Epidermal melanocyte (primary cell): ENCODE data around the gene INAFM2.

Experiments used
- DNase-seq: peaks from one replicate; pipeline ENCODE4 v3.0.0; 2011; ENCODE audit warnings: low spot score; ENCODE audit not compliant: insufficient read length

Gene INAFM2

DNA sequence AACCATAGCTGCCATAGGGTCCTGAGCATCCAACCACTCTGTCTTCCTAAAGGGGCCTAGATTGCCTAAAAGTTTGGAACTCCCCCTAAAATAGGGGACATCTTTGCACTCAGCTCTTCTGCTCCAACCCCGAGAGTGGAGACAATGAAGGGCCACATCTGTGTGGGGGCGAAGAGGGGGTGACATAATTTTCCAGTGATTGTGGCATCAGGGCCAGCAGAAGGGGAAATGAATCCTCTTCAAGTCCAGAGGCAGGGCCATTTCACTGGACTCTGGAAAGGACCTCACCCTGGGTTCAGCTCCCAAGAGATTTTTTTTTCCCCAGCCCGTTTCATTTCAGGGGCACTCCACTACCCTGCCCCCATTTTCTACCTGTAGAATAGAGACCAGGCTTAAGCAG lies 36.0 kb upstream of the INAFM2 start:
- DNase-seq = no peak

DNA sequence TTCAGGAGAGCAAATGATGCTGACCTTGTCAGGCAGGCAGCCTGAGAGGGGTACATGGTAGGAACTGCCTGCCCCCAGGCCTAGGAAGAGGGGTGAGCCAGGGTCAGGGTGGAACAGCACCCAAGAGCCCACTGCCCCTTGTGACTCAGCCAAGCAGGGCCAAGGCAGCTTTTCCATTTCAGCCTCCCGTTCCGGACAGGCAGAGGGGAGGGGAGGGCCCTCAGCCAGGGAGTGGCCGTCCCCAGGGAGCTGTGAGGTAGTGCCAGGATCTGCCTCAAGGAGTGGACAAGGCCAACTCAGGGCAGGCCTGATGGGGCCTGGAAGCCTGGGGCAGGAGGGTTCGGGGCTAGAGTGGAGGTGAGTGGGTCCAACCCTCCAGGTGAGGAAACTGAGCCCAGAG lies 35.5 kb upstream of the INAFM2 start:
- no peak for DNase-seq

DNA sequence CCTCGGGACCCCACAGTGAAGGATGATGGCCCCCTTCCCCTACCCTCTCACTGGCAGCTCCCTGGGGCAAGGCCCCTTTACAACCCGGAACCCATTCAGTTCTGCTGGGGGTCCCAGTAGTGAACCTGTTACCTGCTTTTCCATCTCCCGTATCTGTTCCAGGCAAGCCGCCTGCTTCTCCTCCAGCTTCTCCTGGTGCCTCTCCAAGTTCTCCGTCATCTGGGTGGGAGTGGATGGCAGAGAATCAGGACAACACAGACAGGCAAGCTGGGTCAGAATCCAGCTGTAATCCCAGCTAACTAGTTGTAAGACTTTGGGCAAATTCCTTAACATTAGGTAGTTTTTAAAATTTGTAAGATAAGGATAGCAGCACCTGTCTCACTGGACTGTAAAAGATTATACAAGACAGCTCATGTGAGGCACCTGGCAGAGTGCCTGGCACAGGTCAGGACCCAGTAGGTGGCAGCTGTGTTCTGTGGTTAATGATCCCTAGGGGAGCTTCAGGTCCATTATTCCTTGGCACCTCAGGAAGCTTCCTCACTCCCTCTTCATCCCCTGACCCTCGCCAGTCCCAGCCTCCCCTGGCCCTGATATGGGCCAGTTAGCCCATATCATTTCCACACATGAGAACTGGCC lies 34.2 kb upstream of the INAFM2 start:
- no peak for DNase-seq

DNA sequence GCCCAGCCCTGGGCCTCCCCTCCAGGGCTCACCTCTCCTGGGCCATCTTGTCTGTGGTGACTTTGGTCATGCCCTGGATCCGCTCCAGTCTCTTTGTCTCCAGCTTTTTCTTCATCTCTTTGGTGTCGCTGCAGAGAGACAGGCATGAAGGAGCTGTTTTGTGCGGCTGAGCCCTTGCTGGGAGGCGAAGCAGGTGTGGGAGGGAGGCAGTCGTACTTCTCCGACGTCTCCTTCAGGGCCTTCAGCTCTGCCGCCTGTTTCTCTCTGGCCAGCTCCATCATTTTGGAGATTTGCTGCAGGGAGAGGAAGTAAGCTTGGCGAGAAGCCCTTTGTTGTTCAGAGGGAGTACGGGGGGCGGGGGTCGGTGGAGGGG lies 33.0 kb upstream of the INAFM2 start:
- DNase-seq = no peak

DNA sequence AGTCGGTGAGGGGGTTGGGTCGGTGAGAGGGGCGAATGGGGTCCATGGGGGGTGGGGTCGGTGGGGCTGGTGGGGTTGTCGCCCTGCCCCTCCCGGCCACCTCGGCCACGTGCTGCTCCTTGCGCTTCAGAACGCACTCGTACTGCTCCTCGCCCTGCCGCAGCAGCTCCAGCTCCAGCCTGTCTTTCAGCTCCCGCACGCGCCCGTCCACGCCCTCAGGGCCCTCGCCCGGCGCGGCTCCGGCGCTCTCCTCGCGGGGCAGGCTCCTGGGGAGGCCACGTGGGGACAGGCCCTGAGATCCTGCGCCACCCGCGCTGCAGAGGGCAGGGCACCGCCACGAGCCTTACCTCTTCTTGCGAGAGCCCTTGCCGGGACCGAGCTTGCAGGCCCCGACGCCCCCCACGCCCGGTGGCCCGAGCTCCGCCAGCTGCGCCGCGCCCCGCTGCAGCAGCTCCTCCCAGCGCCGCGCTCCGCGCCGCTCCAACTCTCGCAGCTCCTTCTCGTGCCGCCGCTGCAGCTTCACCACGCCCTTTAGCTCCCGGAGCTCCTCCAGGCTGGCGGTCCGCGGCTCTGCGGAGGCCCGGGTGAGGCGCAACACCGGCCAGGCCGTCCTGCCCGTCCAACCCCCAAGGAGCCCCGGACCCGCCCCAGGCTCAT lies 32.4 kb upstream of the INAFM2 start:
- DNase-seq = peak; percentile 67

DNA sequence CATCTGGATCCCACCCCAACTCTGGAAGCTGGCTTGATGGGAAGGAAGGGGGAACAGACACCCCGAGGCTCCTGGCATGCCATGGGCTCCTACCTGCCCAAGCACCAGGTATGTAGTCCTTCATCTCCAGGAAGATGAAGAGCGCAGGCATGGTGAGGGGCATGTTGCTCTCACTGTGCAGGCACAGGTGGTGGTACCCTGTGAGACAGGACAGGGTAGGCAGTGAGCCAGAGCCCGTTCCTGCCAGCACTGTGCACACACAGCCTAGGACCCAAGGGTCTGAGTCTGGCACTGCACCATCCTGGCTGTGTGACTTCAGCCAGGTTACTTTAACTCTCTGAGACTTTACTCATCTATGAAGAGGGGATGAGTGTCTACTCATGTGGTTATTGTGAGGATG lies 31.2 kb upstream of the INAFM2 start:
- no peak for DNase-seq

DNA sequence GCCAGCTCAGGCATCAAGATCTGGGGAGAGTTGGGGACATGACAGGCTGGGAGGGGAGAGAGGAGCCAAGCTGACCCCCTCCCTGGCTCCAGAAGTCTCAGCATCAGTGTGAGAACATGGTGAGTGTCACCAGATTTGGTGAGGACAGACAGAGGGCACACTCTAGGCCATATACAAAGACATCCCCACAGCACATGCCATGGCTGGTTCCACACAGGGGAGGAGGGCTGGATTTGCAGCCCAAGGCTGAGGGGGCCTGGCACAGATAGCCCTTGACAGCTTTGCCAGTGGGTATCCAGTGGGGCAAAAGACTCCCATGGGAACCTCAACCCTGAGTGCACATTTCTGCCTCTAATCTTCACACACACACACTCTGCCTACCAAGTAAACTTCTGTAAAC lies 30.5 kb upstream of the INAFM2 start:
- DNase-seq = no peak

DNA sequence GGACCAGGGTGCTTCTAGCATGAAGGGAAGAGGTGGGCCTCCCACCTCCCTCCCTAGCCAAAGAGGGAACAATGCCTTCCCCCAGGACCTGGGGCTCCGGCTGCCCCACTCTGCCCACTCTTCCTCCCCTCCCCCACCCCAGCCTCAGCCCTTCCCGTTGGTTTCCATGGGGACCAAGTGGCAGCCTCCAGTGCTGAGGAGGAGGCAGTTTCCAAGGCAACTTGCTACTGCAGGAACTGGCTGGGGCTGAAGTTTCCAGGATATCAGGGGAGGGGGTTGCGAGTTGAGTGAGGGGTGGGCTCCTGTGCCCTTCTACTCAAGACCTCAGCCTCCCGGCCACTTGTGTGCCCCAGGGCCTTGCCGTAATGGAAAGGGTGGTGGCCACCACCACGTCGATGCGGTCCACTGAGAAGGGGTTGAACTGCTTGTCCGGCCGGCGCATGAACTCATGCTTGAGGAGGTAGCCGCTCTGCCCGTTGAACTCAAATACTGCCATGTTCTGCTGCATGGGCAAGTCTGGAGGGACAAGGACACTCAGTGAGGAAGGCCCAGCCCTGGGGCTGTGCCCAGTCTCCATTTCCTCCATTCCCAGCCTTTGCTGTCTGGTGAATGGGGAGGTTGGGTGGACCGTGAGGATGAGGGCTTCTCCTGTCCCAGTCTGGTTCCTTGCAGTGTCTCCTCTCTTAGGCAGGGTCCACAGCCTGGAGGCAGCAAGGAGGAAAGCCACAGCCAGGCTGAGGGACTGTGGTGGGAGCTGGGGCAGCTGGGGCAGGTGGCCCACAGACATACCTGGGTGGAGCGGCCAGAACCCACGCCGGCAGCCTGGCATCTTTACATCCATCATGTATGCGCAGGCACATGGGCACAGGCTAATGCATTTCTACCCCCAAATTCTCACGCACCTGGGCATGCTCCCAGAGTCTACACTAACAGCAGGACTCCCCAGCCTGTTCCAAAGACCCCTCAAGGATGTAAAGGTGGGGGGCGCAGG lies 29.3 kb upstream of the INAFM2 start:
- DNase-seq = no peak

DNA sequence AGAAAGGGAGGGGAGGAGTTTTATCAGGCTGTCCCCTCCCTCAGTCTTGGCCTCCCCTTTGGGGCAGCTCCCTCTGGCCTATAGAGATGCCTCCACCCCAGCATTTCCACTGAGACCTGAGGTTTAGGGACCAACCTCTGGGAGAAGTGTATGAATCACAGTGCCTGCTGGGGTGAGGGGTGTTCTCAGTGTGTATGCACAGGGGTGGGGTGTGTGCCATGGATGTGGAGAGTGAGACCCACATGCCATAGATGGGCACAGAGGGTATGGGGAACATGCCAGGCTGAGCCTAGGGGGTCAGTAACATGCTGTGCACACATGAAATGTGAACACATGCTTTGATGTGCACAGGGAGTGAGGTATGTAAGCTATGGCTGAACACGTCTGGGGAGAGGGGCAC lies 28.2 kb upstream of the INAFM2 start:
- DNase-seq = no peak

DNA sequence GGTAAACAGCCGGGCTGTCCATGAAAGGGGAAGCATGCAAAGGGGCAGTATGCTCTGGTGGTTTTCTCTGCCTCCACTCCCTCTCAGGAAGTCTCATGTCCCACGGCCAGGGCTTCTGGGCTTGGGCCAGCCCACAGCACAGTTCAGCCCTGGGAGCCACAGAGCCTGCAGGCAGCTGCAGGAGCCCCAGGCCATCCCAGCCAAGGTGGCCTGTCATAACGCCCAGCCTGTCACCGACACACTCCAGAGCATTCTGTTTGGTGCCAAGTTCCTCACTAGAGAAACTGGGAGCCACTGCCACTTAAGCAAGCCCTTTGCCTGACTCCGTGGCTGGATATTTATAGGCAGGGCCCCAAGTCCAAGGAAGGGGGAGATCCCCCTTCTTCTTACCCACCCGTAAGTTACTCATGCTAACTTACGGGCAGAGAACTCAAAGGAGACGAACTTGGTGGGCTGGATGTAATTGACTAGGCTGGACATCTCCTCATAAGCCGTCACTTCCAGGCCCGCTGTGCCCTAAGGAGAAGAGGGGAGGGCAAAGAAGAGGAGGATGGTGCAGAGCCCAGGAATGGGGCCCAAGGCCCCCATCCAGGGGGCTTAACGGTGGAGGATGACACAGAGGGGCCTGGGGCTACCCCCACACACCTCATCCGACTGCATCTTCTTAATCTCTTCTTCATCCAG lies 27.5 kb upstream of the INAFM2 start:
- no peak for DNase-seq

DNA sequence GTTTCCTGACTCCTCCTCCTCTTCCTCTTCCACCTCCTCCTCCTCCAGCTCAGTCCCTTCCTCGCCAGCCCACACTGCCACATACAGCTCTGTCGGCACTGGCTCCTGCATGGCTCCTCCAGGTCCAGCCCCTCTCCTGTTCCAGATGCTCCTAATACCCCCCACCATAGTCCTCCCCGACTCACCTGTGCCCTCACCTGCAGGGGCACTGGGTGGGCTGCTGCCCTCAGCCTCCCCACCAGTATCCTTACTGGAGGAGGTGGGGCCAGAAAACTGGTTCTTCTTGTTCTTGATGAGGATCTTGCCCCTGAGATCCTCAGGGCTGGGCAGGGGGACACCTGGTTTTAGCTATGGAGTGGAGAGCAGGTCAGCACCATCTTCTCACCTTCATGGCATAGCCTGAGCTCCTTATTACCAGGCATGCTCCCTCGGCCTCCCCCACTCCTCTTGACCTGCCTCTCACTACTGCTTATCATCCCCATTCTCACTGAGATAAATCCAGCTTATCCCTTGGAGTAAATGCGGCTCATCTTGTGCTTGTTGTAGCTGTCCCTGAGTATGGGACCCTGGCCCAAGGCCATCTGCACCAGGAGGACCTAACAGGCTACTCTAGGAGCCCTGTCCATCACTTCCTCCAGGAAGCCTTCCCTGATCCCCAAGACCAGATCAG lies 26.8 kb upstream of the INAFM2 start:
- no peak for DNase-seq

DNA sequence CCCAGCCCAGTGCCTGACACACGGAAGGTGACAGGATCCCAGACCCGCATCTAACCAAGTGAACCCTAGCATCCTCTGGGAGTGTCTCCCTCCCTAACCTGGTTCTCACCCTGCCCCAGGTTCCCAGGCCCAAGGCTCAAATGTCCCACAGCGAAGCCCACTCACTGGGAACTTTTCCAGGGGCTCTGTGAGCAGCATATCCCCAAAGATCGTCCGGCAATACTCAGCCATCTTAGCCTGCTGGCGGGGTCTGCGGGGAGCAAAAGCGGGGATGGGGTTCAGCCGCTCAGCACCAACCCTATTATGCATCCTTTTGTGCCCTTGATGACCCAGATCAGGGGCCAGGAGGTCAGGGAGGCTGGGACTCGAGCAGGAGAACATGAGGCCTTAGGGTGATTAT lies 26.1 kb upstream of the INAFM2 start:
- no peak for DNase-seq

DNA sequence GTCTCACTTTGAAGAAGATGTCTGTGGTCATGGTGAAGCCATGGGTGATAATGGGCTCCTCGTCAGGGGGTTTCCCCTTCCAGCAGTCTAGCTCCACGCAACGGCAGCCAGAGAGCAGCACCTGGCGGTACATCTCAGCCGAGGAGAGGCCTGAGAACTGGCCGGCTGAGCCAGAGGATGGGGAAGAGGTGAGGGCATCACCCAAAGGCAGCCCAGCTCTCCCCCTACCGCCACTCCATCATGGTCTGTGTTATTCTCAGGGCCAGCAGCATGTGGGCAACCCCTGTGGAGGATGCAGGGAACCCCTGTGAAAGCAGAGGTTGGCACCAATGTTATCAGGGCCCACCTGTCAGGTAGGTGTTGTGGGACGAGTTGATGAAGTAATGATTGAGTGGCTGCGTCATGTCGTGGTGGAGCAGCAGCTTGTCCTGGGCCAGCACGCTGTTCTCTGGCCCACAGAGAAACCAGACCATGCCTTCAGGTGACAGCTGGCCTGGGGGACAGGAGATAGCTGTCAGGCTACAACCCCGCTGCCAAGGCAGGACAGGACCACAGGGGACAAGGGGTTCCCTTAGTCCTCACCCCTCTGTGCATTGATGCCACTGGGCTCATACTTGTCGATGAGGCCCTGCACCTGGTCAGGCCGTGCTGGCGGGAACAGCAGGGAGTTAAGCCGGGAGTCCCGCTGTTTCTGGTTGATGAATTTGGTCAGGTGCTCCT lies 25.1 kb upstream of the INAFM2 start:
- DNase-seq = no peak

DNA sequence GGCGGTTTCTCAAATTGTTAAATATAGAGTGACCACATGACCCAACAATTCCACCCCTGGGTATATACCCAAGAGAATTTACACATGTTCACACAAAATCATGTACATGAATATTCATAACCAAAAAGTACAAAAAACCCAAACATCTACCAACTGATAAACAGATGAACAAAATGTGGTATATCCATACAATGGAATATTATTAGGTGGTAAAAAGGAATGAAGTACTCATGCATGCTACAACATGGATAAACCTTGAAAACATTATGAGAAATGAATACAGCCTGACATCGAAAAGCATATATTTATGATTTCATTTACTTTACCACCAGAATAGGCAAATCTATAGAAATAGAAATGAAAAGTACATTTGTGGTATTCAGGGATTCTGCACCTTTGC lies 23.1 kb upstream of the INAFM2 start:
- no peak for DNase-seq

DNA sequence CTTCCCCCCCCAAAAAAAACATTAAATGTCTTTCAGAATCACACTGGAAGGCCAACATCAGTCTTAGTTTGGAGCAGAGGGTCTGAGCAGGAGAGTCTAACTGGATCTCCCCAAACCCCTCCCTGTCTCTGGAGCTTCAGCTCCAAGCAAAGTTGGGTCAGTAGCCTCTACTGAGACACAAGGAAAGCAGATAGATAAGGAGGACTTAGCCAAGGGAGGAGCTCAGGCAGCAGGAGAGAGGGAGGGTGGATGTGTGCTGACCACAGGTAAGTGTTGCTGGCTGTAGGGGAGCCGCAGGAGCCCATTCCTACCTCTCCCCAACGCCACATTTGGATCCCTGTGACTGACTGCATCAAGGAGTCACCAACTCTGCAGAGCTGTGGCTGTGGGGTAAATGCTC lies 22.7 kb upstream of the INAFM2 start:
- no peak for DNase-seq

DNA sequence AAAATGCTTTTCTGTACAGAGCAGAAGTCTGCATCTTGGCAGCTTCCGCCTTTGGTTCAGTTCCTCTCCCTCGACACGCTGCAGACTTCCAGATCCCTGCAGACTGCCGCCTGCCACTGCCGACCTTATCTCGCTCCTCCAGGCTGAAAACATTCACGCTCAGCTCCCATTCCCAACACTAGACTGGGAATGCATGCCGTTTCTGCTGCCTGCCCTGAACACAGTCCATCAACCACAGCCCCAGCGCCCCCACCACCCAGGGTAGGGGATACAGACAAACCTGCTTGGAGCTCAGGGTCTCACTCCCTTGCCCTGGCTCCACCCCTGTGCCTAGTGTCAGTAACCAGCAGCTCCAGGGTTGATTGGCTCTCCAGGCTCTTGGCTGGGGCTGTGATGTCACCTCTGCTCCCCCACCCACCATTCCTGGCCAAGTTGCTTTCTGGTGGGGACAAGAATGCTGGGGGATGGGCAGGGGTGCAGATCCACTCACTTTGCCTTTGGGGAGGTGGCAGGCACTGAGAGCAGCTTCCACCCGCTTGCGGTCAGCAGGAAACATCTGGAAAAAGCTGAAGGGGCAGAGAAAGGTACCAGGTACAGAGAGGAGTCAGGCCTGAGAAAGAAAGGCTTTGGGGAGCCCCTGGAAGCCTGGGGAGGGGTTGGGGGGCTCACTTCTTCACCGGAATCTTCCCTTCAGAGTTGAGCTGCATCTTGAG lies 21.9 kb upstream of the INAFM2 start:
- no peak for DNase-seq

DNA sequence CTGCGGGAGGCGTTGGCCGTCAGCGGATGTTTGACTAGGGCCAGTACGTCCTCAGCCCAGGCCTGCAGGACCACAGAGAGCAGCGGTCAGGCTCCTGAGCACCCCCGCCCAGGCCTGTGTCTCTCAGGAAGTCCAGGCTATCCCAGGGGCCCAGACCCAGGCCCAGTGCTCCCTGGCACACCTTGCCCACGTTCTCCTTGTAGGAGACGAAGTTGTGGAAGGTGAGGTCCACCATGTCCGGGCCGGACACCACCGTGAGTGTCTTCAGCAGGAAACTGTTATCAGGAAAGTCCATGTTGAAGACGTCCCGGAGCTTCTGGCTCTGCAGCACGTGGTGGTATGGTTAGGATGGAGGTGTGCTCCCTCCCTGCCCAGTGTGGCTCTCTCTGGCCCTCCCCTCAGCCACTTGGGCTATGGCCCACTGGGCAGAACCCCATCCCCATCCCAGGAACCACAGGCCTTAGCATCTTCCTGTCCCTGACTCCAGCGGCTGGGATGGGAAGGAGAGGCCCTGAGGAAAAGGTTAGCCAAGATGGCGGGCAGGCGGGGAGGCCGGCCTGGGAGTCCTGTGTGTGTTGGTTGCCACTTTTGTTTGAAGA lies 21.1 kb upstream of the INAFM2 start:
- no peak for DNase-seq

DNA sequence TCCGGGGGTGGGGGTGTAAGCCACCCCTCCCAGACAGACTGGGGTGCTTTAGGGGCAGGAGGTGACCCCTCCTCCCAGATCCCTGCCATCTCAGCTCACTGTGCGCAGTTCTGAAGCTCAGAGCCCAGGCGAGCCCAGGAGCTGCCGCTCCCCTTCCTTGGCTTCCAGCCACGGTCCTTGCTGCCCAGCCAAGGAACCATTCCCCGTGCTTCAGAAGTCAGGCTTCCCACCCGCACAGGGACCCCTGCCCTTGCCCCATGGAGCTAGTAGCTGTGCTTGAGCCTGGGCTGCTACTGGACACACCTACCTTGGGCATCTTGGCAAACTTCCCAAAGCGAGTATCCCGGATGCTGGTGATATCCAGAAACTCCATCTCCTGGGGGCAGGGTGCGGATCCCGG lies 20.5 kb upstream of the INAFM2 start:
- DNase-seq = no peak

DNA sequence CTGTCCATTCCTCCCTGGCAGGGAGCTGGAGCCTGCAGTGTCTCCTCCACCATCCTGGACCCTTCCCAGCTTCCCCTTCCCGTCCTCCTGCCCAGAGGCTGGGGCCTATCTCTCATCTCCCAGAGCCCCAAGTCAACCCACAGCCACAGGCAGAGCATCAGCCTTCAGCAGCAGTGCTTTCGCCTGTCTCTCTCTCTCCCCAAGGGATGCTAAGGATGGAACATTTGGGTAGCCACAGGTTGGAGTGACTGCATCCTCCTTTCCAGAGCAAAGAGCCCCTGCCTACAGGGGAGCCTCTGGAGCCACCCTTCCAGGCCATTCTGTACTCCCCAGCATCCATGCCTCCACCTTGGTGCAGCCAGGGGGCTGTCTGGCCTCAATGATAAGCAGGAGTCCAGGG lies 19.9 kb upstream of the INAFM2 start:
- no peak for DNase-seq

DNA sequence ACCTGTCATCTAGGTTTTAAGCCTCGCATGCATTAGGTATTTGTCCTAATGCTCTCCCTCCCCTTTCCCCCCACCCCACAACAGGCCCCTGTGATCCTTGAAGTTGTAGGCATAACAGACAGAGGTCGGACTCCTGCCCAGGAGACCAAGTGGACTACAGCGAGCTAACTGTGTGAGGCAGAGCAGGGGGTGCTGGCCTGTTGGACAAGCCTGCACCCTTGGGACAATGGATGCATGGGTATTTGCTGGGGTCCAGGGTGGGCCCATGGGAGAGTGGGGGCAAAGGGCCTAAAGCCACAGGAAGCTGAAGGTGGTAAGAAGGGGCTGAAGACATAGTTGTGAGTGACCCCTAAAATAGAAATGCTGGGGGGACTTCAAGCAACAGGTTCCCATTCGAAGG lies 18.2 kb upstream of the INAFM2 start:
- DNase-seq = no peak
